ENCODE data around the gene SMAD9.

DNA sequence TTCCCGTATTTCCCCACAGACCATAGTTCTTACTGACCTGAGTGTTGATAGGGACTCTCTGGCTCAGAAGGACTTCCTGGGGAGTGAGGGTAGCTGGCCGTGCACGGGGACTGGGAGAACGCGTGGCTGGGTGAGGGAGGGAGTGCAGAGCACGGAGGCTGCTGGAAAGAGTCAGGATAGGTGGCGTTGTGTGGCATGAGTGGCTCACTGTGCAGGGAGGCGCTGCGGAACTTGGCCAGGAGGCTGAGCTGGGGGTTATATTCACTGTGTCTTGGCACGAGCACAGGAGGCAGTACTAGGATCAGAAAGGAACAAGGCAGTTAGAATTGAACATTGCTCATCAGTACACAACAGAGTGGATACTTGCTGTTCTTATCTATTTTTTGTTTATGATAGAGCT, 47.4 kb downstream of the SMAD9 start:
- TF ChIP-seq, protein P1, sequence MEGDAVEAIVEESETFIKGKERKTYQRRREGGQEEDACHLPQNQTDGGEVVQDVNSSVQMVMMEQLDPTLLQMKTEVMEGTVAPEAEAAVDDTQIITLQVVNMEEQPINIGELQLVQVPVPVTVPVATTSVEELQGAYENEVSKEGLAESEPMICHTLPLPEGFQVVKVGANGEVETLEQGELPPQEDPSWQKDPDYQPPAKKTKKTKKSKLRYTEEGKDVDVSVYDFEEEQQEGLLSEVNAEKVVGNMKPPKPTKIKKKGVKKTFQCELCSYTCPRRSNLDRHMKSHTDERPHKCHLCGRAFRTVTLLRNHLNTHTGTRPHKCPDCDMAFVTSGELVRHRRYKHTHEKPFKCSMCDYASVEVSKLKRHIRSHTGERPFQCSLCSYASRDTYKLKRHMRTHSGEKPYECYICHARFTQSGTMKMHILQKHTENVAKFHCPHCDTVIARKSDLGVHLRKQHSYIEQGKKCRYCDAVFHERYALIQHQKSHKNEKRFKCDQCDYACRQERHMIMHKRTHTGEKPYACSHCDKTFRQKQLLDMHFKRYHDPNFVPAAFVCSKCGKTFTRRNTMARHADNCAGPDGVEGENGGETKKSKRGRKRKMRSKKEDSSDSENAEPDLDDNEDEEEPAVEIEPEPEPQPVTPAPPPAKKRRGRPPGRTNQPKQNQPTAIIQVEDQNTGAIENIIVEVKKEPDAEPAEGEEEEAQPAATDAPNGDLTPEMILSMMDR (IDR thresholded peaks at IDR 0.05), result no peak
- TF ChIP-seq POLR2A (IDR thresholded peaks at IDR 0.05), result no peak
